ENCODE measurements around the gene SSTR4.
"Not testable (repeated sequence)": the region's sequence is repeated elsewhere in the genome, so short reads cannot be mapped to it uniquely, and the experiment has no call there.

SSTR4 gene

GRCh38 chr20:23019403-23019802, 15.7 kb upstream of the SSTR4 start:
- FAIRE-seq: no peak

- no peak for FAIRE-seq
Measured at GRCh38 chr20:23020230-23021018, 14.7 kb upstream of the SSTR4 start.

- FAIRE-seq: no peak
Measured at GRCh38 chr20:23021541-23021940, 13.6 kb upstream of the SSTR4 start.

- FAIRE-seq: no peak
Measured at GRCh38 chr20:23021951-23022350, 13.2 kb upstream of the SSTR4 start.

- no peak for FAIRE-seq
Measured at GRCh38 chr20:23022849-23023248, 12.3 kb upstream of the SSTR4 start.

- no peak for FAIRE-seq
Measured at GRCh38 chr20:23023621-23024177, 11.4 kb upstream of the SSTR4 start.

GRCh38 chr20:23024701-23025100, 10.4 kb upstream of the SSTR4 start:
- FAIRE-seq: no peak

- not testable (repeated sequence) for FAIRE-seq
Measured at GRCh38 chr20:23025503-23025902, 9.6 kb upstream of the SSTR4 start.

- no peak for FAIRE-seq
Measured at GRCh38 chr20:23027721-23028120, 7.4 kb upstream of the SSTR4 start.

GRCh38 chr20:23028392-23028791, 6.7 kb upstream of the SSTR4 start:
- FAIRE-seq: no peak

GRCh38 chr20:23029324-23029723, 5.8 kb upstream of the SSTR4 start:
- no peak for FAIRE-seq

- FAIRE-seq: no peak
Measured at GRCh38 chr20:23031346-23031745, 3.8 kb upstream of the SSTR4 start.

- no peak for FAIRE-seq
Measured at GRCh38 chr20:23032056-23032749, 2.9 kb upstream of the SSTR4 start.

- FAIRE-seq: no peak
Measured at GRCh38 chr20:23032750-23033078, 2.4 kb upstream of the SSTR4 start.

- FAIRE-seq: no peak
Measured at GRCh38 chr20:23033918-23034317, 1.2 kb upstream of the SSTR4 start.

- no peak for FAIRE-seq
Measured at GRCh38 chr20:23035731-23036130, 619 bp downstream of the SSTR4 start.

GRCh38 chr20:23036371-23036770, 1.3 kb downstream of the SSTR4 start:
- no peak for FAIRE-seq

- FAIRE-seq: no peak
Measured at GRCh38 chr20:23037017-23037481, 1.9 kb downstream of the SSTR4 start.

- FAIRE-seq: no peak
Measured at GRCh38 chr20:23039136-23039875, 4.2 kb downstream of the SSTR4 start.

GRCh38 chr20:23039885-23040508, 4.9 kb downstream of the SSTR4 start:
- FAIRE-seq: no peak

- no peak for FAIRE-seq
Measured at GRCh38 chr20:23042270-23042669, 7.2 kb downstream of the SSTR4 start.

- FAIRE-seq: no peak
Measured at GRCh38 chr20:23043376-23043775, 8.3 kb downstream of the SSTR4 start.

GRCh38 chr20:23046431-23046830, 11.3 kb downstream of the SSTR4 start:
- FAIRE-seq: no peak

Data from A204.1 (cell line).